RCC 7860 (cell line): Measurements from ENCODE around the gene CHPF2.

Experiments
- DNase-seq: peaks from one replicate; pipeline ENCODE4 v3.0.0-alpha.2; 2015; ENCODE audit warnings: low spot score
- FAIRE-seq: peaks from 2 replicates; lab custom pipeline; 2012; peaks lifted over from hg19 to GRCh38; lab: Jason Lieb, UNC

Gene CHPF2

GRCh38 chr7:151232917-151233701 lies 826 bp downstream of the CHPF2 start:
- DNase-seq: peak; percentile 84
- peak; percentile 22 for FAIRE-seq

DNA sequence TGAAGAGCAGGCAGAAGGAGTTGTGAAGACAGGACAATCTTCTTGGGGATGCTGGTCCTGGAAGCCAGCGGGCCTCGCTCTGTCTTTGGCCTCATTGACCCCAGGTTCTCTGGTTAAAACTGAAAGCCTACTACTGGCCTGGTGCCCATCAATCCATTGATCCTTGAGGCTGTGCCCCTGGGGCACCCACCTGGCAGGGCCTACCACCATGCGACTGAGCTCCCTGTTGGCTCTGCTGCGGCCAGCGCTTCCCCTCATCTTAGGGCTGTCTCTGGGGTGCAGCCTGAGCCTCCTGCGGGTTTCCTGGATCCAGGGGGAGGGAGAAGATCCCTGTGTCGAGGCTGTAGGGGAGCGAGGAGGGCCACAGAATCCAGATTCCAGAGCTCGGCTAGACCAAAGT lies 1.5 kb downstream of the CHPF2 start:
- DNase-seq: no peak
- no peak for FAIRE-seq

GRCh38 chr7:151235091-151235787 lies 3.0 kb downstream of the CHPF2 start:
- FAIRE-seq (no peak), DNase-seq (no peak)

DNA sequence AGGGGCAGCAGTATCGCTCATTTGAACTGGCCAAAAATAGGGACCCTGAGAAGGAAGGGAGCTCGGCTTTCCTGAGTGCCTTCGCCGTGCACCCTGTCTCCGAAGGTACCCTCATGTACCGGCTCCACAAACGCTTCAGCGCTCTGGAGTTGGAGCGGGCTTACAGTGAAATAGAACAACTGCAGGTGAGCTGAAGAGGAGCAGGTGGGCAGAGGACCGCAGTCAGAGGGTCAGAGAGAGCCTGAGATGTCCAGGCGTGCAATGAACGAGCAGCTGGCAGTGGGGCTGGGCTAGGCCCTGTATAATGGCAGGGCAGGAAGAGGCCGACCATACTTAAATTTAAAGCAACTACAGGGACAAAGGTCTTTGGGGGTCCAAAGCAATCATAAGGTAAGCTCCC lies 4.1 kb downstream of the CHPF2 start:
- DNase-seq (no peak), FAIRE-seq (no peak)

GRCh38 chr7:151237244-151238189 lies 5.2 kb downstream of the CHPF2 start:
- no peak for FAIRE-seq
- DNase-seq: no peak

DNA sequence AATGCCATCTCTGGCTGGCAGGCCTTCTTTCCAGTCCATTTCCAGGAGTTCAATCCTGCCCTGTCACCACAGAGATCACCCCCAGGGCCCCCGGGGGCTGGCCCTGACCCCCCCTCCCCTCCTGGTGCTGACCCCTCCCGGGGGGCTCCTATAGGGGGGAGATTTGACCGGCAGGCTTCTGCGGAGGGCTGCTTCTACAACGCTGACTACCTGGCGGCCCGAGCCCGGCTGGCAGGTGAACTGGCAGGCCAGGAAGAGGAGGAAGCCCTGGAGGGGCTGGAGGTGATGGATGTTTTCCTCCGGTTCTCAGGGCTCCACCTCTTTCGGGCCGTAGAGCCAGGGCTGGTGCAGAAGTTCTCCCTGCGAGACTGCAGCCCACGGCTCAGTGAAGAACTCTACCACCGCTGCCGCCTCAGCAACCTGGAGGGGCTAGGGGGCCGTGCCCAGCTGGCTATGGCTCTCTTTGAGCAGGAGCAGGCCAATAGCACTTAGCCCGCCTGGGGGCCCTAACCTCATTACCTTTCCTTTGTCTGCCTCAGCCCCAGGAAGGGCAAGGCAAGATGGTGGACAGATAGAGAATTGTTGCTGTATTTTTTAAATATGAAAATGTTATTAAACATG lies 6.0 kb downstream of the CHPF2 start:
- DNase-seq: no peak
- no peak for FAIRE-seq

DNA sequence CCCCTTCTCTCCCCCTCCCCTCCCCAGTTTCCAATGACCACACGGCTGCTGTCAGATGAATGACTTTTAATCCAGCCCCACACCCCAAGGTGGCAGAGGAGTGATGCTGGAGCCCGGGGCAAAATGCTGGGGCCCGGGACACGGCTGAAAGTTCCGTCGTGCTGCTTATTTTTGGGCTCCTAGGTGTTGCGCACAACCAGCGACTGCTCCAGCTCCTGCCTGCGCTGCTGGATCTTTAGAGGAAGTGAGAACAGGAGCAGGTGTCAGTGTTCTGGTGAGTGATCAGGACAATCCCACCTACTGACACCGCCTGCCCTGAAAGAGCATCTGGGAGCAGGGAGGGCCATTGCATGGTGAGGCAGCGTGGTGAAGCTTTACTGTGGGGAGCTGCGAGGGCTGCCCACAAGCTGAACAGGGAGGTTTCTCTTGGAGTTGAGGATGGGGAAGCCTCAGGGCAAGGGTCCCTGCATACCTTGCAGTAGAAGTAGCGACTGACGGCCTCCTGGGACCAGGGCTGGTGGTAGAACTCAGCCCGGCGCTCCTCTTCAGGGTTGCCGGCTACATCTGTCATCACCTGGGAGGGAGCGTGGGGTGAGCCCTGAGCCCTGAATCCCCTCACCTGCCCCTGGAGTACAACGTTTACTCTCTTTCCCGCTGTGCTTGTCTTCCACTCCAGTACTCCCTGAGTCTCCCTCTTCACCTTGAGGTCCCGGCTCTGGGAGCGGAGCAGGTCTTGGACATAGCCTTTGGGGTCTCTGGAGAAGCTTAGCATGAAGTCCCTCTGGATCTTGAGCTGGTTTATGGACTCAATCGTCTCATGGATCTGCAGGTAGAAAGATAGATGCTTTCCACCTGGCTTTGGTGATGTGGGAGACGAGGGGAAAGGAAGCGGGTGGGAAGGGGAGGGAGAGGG lies 6.9 kb downstream of the CHPF2 start:
- FAIRE-seq (no peak), DNase-seq (no peak)

DNA sequence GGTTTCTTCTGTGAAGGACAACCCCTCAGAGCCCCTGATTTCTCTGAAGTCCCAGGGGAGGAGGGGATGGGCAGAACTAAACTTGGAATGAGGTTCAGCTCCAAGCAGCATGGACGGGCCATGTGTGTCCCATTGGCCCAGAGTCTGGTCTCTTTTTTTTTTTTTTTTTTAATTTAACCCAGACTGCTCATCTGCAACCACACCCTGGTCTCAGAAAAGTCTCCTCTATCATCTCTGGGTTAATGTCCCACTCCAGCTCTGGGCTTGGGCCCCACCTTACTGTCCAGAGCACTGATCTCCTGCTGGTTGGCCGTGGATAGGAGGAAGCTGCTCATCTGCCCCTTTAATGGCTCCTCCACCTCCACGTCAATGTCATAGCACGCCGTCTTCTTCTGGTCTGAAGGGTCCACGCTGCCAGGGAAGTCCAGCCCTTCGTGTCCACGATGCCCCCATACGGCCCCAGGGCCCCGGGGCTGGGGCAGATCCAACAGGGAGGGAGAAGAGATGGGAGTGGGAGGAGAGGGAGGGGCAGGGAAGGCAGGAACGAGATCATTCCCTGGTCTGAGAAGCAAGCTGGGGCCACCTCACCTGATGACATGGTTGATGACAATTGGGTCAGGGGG lies 7.7 kb downstream of the CHPF2 start:
- FAIRE-seq: no peak

GRCh38 chr7:151240536-151240935 lies 8.3 kb downstream of the CHPF2 start:
- DNase-seq (no peak), FAIRE-seq (no peak)

More for the DNA sequence above, 7.7 kb downstream of the CHPF2 start:
- DNase-seq: no peak

DNA sequence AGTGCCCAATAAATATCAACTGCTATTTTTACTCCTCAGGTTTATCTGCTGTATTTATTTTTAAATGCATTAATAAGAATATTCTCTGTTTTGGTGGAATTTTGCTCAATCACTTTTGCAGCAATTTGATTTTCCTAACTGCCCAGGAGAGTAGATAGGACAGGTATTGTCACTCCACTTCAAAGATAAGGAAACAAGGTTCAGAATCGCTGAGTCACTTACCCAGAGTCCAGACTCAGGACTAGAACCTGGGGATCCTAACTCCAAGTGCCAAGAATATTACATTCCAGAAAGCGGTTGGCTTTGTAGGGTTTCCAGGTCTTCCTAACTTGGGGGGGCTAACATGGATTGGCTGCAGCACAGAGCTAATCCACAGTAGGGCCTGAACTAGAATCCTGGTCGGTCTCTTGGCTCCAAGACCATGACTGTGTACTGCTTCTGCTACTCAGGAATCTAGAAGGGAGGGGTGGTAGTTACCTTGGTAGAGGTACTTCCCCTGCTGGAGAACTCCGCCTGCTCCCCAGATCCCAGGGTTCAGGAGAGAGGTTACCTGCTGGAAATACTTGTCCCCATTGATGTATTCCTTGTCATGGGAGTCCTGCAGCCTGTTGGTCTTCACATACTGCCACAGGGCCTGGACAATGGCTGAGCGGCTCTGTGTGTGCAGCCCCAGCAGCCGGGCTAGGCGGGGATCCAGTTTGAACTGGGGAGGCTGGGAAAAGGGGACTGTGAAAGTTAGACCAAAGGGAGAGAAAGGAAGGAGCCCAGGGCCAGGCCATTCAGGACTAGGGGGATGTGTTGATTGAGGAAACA lies 8.9 kb downstream of the CHPF2 start:
- FAIRE-seq (no peak), DNase-seq (no peak)

DNA sequence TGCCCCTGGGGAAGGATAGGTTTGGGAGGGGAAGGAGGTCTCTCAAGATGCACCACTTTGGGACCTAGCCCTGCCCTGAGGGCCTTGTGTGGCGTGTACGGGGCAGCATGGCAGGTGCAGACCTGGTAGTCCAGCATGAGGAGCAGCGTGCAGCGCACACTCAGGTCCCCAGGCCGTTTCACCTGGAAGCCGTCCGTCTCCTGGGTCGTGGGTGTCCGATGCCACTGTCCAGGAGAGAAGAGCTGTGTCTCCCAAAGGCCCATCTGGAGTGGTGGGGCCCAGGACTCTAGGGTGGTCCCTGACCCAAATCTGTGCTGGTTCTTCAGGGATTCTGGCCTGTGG lies 9.4 kb downstream of the CHPF2 start:
- no peak for FAIRE-seq

DNA sequence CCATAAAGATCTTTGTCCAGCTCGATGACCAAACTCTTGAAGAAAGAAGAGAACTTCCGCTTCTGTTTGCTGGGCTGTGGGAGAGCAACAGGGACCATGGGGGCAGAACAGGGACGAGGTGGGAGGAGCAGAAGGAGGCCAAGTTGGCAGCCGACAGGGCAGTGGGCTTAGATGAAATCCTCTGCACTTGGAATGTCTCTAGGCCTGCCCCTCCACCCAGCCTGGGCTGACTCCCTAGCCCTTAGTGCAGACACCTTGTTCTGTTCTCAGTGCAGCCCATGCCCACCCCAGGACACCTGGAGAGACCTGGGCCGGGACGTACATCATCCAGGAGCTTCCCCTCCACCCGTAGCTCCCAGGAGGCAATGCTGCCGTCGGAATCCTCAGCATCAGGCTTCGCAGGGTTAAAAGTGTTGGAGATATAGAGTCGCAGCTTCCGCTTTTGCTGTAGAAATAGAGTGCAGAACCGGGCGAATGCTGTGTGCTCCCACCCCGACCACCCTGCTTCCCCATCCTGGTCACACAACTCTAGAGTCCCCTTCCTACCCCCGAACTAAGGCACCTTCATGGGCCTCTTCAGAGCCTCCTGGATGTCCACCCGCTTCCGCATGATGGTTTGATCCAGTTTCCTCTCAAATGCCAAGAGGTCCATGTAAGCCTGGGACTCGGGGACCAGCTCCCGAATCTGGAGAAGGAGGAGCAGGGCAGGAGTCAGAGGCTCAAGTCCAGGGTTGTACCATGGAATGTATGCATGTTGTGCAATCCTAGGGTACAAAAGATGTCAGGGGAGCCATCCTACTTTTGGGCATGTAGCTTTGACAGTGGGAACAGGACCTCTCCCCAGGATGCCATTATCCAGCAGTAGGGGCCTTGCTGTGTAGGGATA lies 10.1 kb downstream of the CHPF2 start:
- no peak for FAIRE-seq
- DNase-seq: no peak

More for the DNA sequence above, 9.4 kb downstream of the CHPF2 start:
- DNase-seq: no peak

DNA sequence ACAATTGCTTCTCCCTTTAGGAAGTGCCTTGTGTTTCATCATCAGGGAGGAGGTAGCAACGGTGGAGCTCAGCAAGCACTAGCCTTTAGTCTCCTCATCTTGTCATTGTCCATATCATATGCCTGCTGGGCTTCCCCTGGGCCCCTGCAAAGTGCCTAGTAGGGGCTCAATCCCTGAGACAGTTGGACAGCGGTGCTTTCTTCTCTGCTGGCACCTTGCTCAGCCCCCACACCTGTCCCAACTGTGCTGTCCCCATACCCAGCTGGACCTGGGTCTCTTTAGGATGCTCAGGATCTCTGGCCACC lies 10.7 kb downstream of the CHPF2 start:
- no peak for DNase-seq
- no peak for FAIRE-seq

DNA sequence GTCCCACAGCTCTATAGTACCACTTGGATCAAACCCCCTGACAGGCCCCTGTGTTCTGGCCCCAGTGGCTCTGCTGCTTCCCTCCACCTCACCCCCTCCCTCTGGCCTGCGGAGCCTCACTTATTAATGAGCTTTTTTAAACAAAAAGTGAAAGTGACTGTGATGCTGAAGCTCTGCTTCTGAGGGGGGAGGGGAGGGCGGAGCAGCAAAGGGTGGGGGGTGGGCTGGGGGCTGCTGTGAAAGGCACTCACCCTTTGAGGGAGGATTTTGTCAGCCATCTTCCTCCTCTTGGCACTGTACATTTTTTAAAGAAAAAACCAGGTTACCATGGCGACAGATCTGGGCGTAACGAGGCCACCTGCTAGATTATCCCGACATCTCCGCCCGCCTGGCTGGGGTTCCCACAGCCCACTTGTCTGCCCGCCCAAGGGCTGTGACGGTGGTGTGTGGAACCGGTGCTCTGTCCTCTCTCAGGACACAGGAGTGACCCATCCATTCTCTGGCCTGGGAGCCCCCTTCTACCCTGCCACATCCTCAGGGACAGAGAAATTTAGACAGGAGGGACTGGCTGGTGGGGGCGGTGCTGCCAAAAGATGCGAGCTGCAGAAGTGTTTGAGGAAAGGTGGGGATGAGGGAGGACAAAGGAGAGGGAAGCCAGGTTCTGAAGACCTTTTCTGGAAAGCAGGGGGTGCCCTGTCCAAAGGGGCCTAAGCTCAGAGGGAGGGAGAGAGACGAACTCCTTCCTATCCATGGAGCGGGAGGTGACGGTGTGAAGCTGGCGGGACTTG lies 11.3 kb downstream of the CHPF2 start:
- DNase-seq: no peak
- no peak for FAIRE-seq

DNA sequence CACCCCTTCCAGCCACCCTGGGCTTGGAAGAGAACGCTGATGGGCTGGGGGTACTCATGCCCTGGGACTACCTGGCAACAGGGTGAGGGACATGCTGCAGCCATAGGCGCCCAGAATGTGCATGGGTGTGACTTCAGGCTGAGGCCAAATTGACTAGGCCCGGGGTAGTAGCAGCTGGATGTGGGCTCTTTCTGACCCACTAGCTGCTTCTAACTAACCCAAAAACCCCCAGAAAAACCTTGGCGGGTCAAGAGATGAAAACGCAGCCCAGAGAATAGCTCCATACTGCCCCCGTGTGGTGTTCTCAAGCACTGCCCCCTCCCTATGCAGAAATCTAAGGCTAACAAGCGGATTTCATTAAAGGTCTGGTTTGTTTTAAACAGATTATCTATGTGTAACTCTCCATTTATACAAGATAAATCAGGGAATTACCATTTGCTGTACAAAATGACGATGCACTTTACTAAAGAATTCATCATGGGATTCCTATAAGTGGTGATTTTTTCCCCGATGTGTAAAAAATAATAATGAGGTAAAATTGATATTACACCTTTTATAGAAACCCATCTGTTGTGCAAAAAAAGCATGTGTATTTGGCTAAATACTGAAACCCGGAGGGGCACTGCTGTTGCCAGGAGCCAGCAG lies 12.0 kb downstream of the CHPF2 start:
- no peak for DNase-seq
- FAIRE-seq: peak; percentile 62

DNA sequence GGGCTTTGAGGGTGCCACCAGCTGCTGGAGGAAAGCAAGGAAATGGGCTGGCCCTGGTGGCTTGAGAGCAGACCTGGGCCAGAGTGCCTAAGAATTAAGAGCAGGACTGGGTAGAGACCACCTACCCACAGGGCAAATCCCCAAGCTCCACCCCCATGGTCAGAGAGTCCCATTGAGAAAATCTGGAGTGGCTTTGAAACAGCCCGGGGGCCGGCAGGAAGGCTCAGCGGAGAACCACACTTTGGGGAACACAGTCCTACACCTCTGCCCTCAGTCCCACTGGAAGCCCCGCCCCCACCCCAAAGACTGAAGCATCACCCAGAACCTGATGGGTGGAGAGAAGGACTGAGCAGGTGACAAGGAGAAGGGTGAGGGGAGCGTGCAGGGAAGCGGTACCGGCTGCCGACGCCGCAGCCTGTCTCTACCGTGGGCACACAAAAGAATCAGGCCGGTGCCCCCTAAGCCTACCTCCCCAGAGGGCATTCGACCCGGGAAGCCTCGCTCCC lies 12.6 kb downstream of the CHPF2 start:
- FAIRE-seq (no peak), DNase-seq (no peak)
